ENCODE measurements around the gene TMPRSS4. TPM values are rescaled to one million over a fixed set of nuclear protein-coding genes. Genes with fewer than 3 reads are reported as not detected.

Gene TMPRSS4
- total RNA-seq, 1 experiment from 2014 or later: 99.9 TPM

DNA sequence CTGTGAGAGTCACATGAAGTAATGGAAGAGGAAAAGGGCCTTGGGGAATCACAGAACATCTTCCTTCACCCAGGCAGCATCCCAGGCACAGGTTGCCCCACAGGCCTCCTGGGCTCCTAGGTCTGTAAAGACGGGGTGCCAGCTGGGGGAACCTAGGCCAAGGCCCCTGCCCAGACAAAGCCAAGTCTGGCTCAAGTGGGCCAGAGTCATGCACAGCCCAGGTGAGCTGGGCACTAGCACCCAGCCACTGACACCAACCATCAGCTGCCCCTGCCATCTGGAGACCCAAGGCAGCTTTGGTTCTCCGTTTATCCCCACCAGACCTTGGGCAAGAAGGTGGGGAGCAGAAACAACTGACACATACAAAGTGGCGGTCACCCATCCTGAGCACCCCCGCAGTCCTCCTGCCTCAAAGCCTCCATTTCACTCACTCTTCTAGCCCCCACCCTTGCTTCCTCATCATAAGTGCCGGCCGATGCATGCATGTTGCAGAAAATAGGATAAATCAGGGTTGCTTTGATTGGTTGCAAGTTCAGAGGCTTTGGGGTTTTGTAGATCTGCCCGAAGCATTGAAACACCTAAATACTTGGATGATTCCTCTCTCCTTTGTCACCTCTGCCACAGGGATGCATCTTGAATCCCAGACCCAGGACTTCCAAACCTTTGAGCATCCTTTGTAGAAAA, 26.5 kb upstream of the TMPRSS4 start:
- BruUV-seq (replicated peaks): no TSS peak
- Mint-ChIP-seq H3K9me3 (ENCODE audit: low read depth, unreplicated experiment) (no peaks in the 10 kb centered on the region), H3K36me3 (ENCODE audit: insufficient read depth, unreplicated experiment) (no peaks in the 10 kb centered on the region), H3K4me1 (ENCODE audit: low read depth, unreplicated experiment) (no peaks in the 10 kb centered on the region), H3K27ac (ENCODE audit: unreplicated experiment) (no peak overlapping the region), H3K27me3 (ENCODE audit: unreplicated experiment) (peaks cover 8% of the 10 kb centered on the region), H3K4me3 (ENCODE audit: low read depth, unreplicated experiment) (no peak overlapping the region)
- TF ChIP-seq CTCF (IDR thresholded peaks at IDR 0.05; ENCODE audit: unreplicated experiment): no peak
- intact Hi-C loops (cut with micrococcal nuclease; ENCODE audit: unreplicated experiment): no loop called here
- DNase-seq: no peak
- CTCF ChIA-PET: no interaction called here

- DNase-seq: no peak
- H3K4me1 Mint-ChIP-seq (ENCODE audit: low read depth, unreplicated experiment): no peaks in the 10 kb centered on the region
- no peaks in the 10 kb centered on the region for H3K36me3 Mint-ChIP-seq (ENCODE audit: insufficient read depth, unreplicated experiment)
- no TSS peak for BruUV-seq (replicated peaks)
- intact Hi-C loops (cut with micrococcal nuclease; ENCODE audit: unreplicated experiment): no loop called here
- no peaks in the 10 kb centered on the region for H3K9me3 Mint-ChIP-seq (ENCODE audit: low read depth, unreplicated experiment)
- no peak overlapping the region for H3K27ac Mint-ChIP-seq (ENCODE audit: unreplicated experiment)
- CTCF ChIA-PET: no interaction called here
- no peak for TF ChIP-seq CTCF (IDR thresholded peaks at IDR 0.05; ENCODE audit: unreplicated experiment)
- H3K27me3 Mint-ChIP-seq (ENCODE audit: unreplicated experiment): peaks cover 15% of the 10 kb centered on the region
- no peak overlapping the region for H3K4me3 Mint-ChIP-seq (ENCODE audit: low read depth, unreplicated experiment)
Observed at GRCh38 chr11:118051136-118051610, 25.7 kb upstream of the TMPRSS4 start.

- no peak overlapping the region for H3K27ac Mint-ChIP-seq (ENCODE audit: unreplicated experiment)
- H3K9me3 Mint-ChIP-seq (ENCODE audit: low read depth, unreplicated experiment): no peaks in the 10 kb centered on the region
- intact Hi-C loops (cut with micrococcal nuclease; ENCODE audit: unreplicated experiment): no loop called here
- H3K4me3 Mint-ChIP-seq (ENCODE audit: low read depth, unreplicated experiment): no peak overlapping the region
- CTCF ChIA-PET: interaction anchor here (1.8 kb wide), 1 partner anchor 232 kb away, joined by 17 read pairs; no protein-coding TSS in a partner anchor
- no peak for TF ChIP-seq CTCF (IDR thresholded peaks at IDR 0.05; ENCODE audit: unreplicated experiment)
- no peaks in the 10 kb centered on the region for H3K4me1 Mint-ChIP-seq (ENCODE audit: low read depth, unreplicated experiment)
- DNase-seq: no peak
- H3K36me3 Mint-ChIP-seq (ENCODE audit: insufficient read depth, unreplicated experiment): no peaks in the 10 kb centered on the region
- no TSS peak for BruUV-seq (replicated peaks)
- peaks cover 21% of the 10 kb centered on the region for H3K27me3 Mint-ChIP-seq (ENCODE audit: unreplicated experiment)
Observed at GRCh38 chr11:118051611-118052461, 25.0 kb upstream of the TMPRSS4 start.

- TF ChIP-seq CTCF (IDR thresholded peaks at IDR 0.05; ENCODE audit: unreplicated experiment): no peak
- peaks cover 30% of the 10 kb centered on the region for H3K27me3 Mint-ChIP-seq (ENCODE audit: unreplicated experiment)
- intact Hi-C loops (cut with micrococcal nuclease; ENCODE audit: unreplicated experiment): loop anchor here (1.0 kb wide), 2 partner anchors 102 to 233 kb away; no protein-coding TSS in a partner anchor
- no TSS peak for BruUV-seq (replicated peaks)
- H3K4me3 Mint-ChIP-seq (ENCODE audit: low read depth, unreplicated experiment): no peak overlapping the region
- no peaks in the 10 kb centered on the region for H3K9me3 Mint-ChIP-seq (ENCODE audit: low read depth, unreplicated experiment)
- no peaks in the 10 kb centered on the region for H3K4me1 Mint-ChIP-seq (ENCODE audit: low read depth, unreplicated experiment)
- CTCF ChIA-PET: interaction anchor here (0.7 to 1.9 kb wide), 9 partner anchors 24 to 627 kb away, joined by 3 to 17 read pairs (median 6); partner anchors contain the start of genes FXYD2 and TMPRSS4
- no peaks in the 10 kb centered on the region for H3K36me3 Mint-ChIP-seq (ENCODE audit: insufficient read depth, unreplicated experiment)
- H3K27ac Mint-ChIP-seq (ENCODE audit: unreplicated experiment): no peak overlapping the region
- DNase-seq: no peak
Observed at GRCh38 chr11:118052581-118053206, 24.2 kb upstream of the TMPRSS4 start.
